NT2/D1 (cell line): ENCODE results near the gene GPX2.

ENCODE experiments used
- SUZ12 ChIP-seq: IDR thresholded peaks from 2 replicates; pipeline ENCODE4 v1.6.1; 2011; ENCODE audit not compliant: insufficient read length, insufficient read depth; ENCODE audit errors: extremely low read depth
- YY1 ChIP-seq: IDR thresholded peaks from 2 replicates; pipeline ENCODE4 v1.6.1; 2011; ENCODE audit not compliant: insufficient read length, insufficient read depth
- ZNF274 ChIP-seq: IDR thresholded peaks from 2 replicates; pipeline ENCODE4 v1.6.1; 2011; ENCODE audit warnings: mild to moderate bottlenecking, low read depth, low read length

DNA sequence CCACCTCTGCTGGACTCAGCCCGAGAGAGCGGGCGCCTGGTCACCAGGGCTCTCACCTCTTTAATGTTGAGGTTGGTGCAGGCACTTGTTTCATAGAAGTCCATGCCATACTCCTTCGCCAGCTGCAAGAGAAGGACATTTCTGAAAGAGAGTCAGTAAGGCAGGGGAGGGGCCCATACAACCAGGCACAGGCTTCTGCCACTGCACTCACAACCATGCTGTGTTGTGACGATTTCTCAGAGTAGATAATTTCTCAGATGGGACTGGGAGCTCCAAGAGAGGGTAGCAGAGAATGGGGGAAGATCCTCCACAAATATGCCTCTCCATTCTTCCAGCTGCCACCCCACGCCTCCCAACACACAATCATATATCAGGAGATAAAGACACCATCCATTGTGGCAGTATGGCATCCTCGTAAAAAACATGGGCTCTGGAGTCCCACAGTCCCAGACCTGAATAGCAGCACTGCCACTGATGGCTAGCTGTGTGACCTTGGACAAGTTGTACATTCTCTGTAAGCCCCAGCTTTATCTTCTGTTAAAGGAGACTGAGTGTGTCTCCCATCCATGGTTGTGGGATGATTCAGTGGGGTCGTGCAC, 6.2 kb upstream of the GPX2 start:
- TF ChIP-seq ZNF274 (no peak), YY1 (no peak), SUZ12 (no peak)
